GM12801 (cell line): Measurements from ENCODE around the gene CIAPIN1.

Experiments used
- TF ChIP-seq, protein P1 (sequence below): IDR thresholded peaks from one replicate; pipeline ENCODE4 v1.5.1; 2011; ENCODE audit warnings: control low read depth; ENCODE audit not compliant: insufficient read length; ENCODE audit errors: extremely low read depth

CIAPIN1 gene

DNA sequence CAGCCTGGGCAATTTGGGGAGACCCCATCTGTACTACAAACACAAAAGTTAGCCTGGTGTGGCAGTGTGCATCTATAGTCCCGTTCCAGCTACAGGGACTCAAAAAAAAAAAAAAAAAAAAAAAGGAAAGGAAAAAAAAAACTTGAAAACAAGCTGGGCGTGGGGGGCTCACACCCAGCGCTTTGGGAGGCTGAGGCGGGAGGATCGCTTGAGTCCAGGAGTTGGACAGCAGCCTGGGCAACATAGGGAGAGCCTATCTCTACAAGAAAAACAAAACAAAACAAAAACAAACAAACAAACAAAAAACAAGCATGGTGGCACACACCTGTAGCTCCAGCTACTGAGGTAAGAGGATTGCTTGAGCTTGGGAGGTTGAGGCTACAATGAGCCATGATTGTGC, 55.5 kb downstream of the CIAPIN1 start:
- TF ChIP-seq, protein P1, sequence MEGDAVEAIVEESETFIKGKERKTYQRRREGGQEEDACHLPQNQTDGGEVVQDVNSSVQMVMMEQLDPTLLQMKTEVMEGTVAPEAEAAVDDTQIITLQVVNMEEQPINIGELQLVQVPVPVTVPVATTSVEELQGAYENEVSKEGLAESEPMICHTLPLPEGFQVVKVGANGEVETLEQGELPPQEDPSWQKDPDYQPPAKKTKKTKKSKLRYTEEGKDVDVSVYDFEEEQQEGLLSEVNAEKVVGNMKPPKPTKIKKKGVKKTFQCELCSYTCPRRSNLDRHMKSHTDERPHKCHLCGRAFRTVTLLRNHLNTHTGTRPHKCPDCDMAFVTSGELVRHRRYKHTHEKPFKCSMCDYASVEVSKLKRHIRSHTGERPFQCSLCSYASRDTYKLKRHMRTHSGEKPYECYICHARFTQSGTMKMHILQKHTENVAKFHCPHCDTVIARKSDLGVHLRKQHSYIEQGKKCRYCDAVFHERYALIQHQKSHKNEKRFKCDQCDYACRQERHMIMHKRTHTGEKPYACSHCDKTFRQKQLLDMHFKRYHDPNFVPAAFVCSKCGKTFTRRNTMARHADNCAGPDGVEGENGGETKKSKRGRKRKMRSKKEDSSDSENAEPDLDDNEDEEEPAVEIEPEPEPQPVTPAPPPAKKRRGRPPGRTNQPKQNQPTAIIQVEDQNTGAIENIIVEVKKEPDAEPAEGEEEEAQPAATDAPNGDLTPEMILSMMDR = no peak

DNA sequence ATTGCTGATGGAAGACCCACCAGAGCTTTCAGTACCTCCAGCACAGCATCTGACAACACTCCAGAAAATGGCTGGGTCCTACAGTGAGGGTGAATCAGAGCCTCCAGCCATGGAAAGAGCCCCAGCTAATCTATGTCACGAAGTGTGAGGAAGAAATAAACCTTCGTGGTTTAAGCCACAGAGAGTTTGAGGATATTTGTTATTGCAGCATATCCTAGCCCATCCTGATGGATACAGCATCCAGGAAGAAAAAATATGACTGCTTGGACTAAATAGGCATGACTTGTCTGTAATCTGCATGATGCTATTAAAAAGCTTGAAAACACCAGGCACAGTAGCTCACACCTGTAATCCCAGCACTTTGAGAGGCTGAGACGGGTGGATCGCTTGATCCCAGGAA, 55.9 kb downstream of the CIAPIN1 start:
- TF ChIP-seq, protein P1 = no peak

DNA sequence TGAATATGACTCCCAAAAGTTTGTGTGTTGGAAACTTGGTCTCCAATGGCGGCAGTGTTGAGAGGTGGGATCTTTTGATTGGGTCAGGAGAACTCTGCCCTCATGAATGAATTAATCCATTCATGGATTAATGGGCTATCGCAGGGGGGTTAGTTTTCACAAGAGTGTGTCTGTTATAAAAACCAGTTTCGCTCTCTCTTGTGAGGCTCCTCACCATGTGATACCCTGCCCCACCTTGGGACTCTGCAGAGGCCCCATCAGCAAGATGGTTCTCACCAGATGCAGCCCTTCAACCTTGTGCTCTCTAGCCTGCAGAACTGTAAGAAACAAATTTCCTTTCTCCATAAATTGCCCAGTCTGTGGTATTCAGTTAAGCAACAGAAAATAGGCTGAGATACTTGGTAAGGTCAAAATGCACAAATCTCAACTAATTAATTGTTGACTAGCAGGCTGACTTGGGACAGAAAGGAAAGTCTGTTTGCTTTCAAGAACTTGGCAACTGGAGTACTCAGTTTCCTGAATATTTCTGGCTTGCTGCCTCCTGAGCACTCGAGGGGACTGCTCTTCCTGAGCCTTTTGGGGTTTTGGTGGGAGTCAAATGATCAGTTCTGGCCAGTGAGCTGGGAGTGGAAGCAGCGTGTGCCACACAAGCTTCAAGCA, 56.4 kb downstream of the CIAPIN1 start:
- TF ChIP-seq, protein P1 = no peak

DNA sequence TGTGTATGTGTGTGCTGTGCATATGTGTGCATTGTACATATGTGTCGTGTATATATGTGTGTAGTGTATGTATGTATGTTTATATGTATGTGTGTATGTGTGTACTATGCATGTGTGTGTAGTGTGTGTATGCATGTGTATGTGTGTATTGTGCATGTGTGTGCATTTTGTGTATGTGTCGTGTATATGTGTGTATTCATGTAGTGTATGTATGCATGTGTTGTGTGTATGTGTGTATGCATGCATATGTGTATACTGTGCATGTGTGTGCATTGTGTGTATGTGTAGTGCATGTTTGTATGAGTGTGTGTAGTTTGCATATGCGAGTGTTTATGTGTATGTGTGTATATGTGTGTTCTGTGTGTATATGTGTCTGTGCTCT, 58.1 kb downstream of the CIAPIN1 start:
- TF ChIP-seq, protein P1 = no peak

DNA sequence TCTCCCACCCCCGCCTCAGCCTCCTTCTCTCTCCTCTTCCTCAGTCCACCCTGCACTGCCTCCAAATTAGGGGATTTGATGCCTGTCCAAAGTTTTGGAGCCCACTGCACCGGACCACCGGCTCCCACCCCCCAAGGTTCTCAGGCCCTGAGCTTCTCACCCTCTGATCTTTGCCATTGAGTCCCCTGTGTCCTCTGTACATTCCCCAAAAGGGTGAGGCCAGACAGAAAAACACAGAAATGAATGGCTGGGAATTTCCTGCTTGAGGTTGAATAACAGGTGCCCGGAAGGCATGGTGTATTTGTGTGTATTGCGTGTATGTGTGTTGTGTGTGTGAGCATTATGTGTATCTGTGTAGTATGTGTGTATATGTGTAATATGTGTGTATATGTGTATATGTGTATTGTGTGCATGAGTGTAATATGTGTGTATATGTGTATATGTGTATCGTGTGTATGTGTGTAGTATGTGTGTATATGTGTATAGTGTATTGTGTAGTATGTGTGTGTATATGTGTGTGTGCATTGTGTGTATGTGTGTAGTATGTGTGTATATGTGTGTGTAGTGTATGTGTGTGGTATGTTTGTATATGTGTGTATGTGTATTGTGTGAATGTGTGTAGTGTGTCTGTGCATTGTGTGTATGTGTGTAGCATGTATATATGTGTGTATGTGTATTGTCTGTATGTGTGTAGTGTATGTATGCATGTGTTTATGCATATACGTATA, 58.7 kb downstream of the CIAPIN1 start:
- TF ChIP-seq, protein P1 = no peak

DNA sequence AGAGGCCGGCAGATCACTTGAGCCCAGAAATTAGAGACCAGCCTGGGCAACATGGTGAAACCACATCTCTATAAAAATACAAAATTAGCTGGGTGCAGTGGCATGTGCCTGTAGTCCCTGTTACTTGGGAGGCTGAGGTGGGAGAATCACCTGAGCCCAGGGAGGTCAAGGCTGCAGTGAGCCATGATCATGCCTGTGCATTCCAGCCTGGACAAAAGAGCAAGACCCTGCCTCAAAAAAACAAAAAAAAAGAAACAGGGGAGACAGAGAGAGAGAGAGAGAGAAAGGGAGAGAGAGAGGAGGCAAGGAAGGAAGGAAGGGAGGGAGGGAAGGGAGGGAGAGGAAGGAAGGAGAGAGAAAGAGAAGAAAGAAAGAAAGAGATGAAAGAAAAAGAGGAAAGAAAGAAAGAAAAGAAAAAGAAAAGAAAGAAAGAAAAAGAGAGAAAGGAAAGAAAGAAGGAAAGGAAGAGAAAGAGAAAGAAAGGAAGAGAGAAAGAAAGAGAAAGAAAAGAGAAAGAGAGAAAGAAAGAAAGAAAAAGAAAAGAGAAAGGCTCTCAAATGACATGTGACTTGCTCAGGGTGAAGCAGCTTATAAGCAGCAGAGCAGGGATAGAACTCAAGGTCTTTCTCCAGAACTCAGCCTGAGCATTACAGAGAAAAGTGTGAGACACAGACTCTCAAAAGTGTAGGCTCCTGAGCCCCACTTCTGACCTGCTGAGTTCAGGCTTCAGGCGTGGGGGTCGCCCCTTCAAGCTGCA, 59.4 kb downstream of the CIAPIN1 start:
- TF ChIP-seq, protein P1 = no peak

DNA sequence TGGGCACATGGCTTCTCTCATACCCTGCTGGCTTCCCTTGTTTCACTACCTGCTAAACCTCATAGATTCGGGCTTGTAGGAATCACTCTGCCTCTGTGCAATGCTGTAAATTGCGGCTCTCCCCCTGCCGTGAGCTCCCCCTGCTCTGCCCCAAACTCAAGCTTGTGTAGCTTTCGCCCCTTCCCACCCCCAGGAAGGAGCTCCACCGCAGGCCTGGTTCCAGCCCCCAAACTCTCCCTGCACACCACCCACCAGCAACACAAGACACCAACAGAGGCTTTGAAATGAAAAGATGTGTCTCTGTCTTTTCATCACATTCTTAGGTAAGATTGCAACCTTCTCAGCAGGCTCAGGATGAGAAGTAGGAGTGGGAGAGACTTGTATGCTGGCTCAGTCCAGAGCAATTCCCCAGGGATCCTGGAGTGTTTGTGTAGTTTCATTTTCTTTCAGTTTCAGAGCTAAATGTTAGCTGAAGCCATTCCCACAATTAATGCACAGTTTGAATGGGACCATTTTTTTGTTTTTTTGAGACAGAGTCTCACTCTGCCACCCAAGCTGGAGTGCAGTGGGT, 60.7 kb downstream of the CIAPIN1 start:
- TF ChIP-seq, protein P1 = no peak
